BLaER1 treated with 17β-estradiol and CSF1 and Interleukin-3, amounts not matched to agents 10 nM and 100 nM (cell line): ENCODE measurements around the gene CHRD.
"Not testable (repeated sequence)": the region's sequence is repeated elsewhere in the genome, so short reads cannot be mapped to it uniquely, and the experiment has no call there.

Source experiments
- H3K27ac ChIP-seq, 11 experiments: shearing (Covaris generic); formaldehyde crosslinking; 2 replicates each; pipeline ENCODE4 v1.8.1; 2022
- H3K27me3 ChIP-seq, 11 experiments: shearing (Covaris generic); formaldehyde crosslinking; 2 replicates each; pipeline ENCODE4 v1.8.1; 2022
- H3K36me3 ChIP-seq, 11 experiments: shearing (Covaris generic); formaldehyde crosslinking; 2 replicates each; pipeline ENCODE4 v1.8.1; 2022
- H3K4me1 ChIP-seq, 10 experiments: shearing (Covaris generic); formaldehyde crosslinking; 2 replicates each; pipeline ENCODE4 v1.8.1; 2022
- H3K4me2 ChIP-seq, 11 experiments: shearing (Covaris generic); formaldehyde crosslinking; 2 replicates each; pipeline ENCODE4 v1.8.1; 2022
- H3K4me3 ChIP-seq, 10 experiments: shearing (Covaris generic); formaldehyde crosslinking; 2 replicates each; pipeline ENCODE4 v1.8.1; 2022
- H3K9ac ChIP-seq, 11 experiments: shearing (Covaris generic); formaldehyde crosslinking; 2 replicates each; pipeline ENCODE4 v1.8.1; 2022
- H3K9me3 ChIP-seq, 11 experiments: shearing (Covaris generic); formaldehyde crosslinking; replicated peaks in 1 of 11; 2 replicates each; pipeline ENCODE4 v1.8.1; 2022
- H4K20me1 ChIP-seq, 11 experiments: shearing (Covaris generic); formaldehyde crosslinking; 2 replicates each; pipeline ENCODE4 v1.8.1; 2022
- Cebpa-rat ChIP-seq, 11 experiments: shearing (Covaris generic); IDR thresholded peaks; 2 replicates each; pipeline ENCODE4 v1.8.1; 2022

CHRD gene

DNA sequence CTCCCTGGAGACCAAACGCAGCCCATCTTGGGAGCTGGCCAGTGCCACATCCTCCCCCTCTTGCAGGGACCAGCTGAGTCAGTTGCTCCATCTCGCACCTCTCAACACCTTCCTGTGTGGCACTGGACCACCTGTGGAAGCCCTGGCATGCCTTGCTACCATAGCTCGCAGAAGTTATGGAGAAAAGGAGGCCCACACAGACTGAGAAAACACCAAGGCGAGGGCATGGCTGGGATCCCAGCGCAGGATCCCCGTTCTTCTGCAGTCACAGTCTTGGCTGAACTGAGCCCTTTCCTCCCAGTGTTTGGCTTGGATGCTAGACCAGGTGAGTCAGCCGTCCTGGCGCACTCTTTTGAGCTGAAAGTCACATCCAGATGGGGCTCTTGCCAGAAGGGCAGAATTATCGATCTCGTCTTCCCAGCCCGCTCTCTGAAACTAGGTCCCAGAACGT, 46.9 kb downstream of the CHRD start:
- no peak overlapping the region for H3K4me2 ChIP-seq
- no peak overlapping the region for H3K9ac ChIP-seq
- no peaks in the 10 kb centered on the region for H3K27me3 ChIP-seq
- TF ChIP-seq Cebpa-rat (IDR thresholded peaks at IDR 0.05) = no peak
- no peak overlapping the region for H3K4me3 ChIP-seq
- H3K9me3 ChIP-seq = peaks cover 0 to 13% (median 7%) of the 10 kb centered on the region in 11 experiments; a peak in 10 of 22 replicates
- peaks cover 0 to 5% (median 0%) of the 10 kb centered on the region in 10 experiments; a peak in 1 of 20 replicates for H3K4me1 ChIP-seq
- no peaks in the 10 kb centered on the region; a peak in 1 of 22 replicates for H4K20me1 ChIP-seq
- no peaks in the 10 kb centered on the region for H3K36me3 ChIP-seq
- H3K27ac ChIP-seq = no peak overlapping the region

DNA sequence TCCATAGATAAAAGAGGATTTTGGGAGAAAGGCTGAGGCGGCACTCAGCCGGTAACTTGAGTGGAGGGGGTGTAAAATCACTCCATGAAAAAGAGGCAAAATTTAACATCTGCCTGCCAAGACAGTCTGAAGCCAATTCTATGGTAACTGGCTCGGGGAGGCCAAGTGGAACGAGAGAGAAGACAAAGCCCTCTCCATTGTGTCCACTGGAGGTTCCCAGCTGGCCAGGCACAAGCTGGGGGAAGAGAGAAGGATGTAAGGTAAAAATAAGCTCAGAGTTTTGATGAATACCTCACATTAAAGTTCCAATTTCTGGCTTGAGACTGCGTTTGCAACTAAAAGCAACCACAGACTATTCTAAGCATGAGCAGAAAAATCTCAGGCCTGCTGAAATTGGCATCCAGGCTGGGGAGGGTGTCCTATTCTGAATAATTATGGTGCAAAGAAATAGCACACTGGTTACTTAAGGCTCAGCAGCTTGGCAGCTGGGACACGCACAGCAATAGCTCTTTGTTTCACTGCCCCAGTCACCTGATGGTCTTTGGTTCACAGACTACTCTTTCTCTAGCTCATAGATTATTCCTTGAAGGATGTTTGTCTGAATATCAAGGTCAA, 48.8 kb downstream of the CHRD start:
- Histone ChIP-seq H4K20me1 (no peaks in the 10 kb centered on the region; a peak in 1 of 22 replicates), H3K27ac (no peak overlapping the region), H3K4me3 (no peak overlapping the region), H3K4me2 (no peak overlapping the region), H3K9ac (no peak overlapping the region), H3K4me1 (peaks cover 0 to 2% (median 0%) of the 10 kb centered on the region in 10 experiments; a peak in 1 of 20 replicates), H3K36me3 (no peaks in the 10 kb centered on the region), H3K27me3 (no peaks in the 10 kb centered on the region), H3K9me3 (peaks cover 0 to 4% (median 0%) of the 10 kb centered on the region in 11 experiments; a peak in 1 of 22 replicates)
- no peak for TF ChIP-seq Cebpa-rat (IDR thresholded peaks at IDR 0.05)

DNA sequence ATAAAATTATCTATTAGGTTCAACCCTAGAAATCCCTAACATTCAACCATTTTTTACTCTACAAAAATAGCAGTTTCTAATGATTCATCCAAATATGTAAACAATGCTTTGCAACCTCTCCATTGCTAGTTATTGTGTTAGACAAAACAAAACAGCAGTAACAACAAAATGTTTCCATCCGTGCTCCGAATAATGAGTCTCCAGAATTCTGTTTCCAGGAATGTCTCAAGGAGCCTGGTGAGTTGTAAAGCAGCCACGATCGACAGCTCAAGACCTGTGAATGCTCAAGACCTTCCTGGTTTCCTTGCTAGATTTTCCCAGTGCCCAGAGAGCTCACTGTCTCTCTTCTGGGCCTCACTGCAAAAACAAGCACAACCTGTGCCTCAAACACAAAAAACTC, 49.9 kb downstream of the CHRD start:
- Histone ChIP-seq H3K27me3 (no peaks in the 10 kb centered on the region), H3K36me3 (no peaks in the 10 kb centered on the region), H4K20me1 (no peaks in the 10 kb centered on the region; a peak in 1 of 22 replicates), H3K4me3 (no peak overlapping the region), H3K27ac (no peak overlapping the region), H3K4me1 (no peaks in the 10 kb centered on the region), H3K9ac (no peak overlapping the region), H3K4me2 (no peak overlapping the region), H3K9me3 (peaks cover 0 to 4% (median 0%) of the 10 kb centered on the region in 11 experiments; a peak in 1 of 22 replicates)
- no peak for TF ChIP-seq Cebpa-rat (IDR thresholded peaks at IDR 0.05)

DNA sequence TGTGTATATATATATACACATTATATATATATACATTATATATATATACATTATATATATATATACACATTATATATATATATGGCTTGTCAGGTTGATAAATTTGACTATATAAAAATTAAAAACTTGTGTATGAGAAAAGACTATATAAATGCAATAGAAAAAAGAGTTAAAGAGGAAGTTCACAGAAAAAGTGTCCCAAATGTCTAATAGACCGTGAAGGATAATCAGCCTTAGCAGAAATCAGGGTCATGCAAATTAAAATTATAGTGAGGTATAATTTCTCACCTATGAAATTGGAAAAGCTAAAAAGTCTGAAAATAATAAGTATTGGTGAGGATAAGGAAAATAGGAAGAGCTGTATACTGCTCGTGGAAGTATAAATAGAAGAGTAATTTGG, 51.1 kb downstream of the CHRD start:
- Histone ChIP-seq H3K36me3 (no peaks in the 10 kb centered on the region), H3K4me3 (no peak overlapping the region), H3K4me2 (no peak overlapping the region), H3K4me1 (no peaks in the 10 kb centered on the region), H3K9me3 (peaks cover 0 to 4% (median 0%) of the 10 kb centered on the region in 11 experiments; a peak in 1 of 22 replicates), H4K20me1 (no peaks in the 10 kb centered on the region; a peak in 1 of 22 replicates), H3K9ac (no peak overlapping the region), H3K27ac (no peak overlapping the region), H3K27me3 (no peaks in the 10 kb centered on the region)
- no peak for TF ChIP-seq Cebpa-rat (IDR thresholded peaks at IDR 0.05)

DNA sequence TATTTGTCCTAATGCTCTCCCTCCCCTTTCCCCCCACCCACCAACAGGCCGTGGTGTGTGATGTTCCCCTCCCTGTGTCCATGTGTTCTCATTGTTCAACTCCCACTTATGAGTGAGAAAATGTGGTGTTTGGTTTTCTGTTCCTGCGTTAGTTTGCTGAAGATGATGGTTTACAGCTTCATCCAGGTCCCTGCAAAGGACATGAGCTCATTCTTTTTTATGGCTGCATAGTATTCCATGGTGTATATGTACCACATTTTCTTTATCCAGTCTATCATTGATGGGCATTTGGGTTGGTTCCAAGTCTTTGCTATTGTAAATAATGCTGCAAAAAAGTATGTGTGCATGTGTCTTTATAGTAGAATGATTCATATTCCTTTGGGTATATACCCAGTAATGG, 53.3 kb downstream of the CHRD start:
- H3K36me3 ChIP-seq, H4K20me1 ChIP-seq, H3K4me1 ChIP-seq, H3K27me3 ChIP-seq, H3K9me3 ChIP-seq, H3K9ac ChIP-seq, H3K4me2 ChIP-seq, H3K27ac ChIP-seq, H3K4me3 ChIP-seq: not testable (repeated sequence)

DNA sequence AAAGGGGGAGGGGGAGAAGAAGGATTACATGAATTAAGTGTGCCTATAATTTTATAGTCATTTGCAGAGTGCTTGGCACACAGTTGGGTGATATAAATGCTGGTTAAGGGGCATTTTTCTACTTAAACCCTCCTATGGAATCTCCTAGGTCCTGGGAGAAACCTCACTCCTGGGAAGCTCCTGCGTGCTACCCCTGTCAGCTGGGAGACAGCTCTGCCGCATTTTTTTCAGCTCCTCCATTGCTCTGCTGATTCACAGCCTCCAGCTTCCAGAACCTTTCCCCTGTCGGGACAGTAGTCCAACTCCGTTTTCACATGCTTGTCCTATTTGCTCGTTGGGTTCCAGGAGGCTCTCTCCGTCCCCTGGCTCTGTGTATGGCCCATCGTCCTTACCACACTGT, 59.2 kb downstream of the CHRD start:
- Histone ChIP-seq H3K4me1 (peaks cover 0 to 9% (median 7%) of the 10 kb centered on the region in 10 experiments; a peak in 10 of 20 replicates), H3K36me3 (no peaks in the 10 kb centered on the region), H3K27ac (no peak overlapping the region), H3K4me3 (no peak overlapping the region), H3K4me2 (no peak overlapping the region), H3K9ac (no peak overlapping the region), H3K27me3 (no peaks in the 10 kb centered on the region), H3K9me3 (peaks cover 0 to 11% (median 8%) of the 10 kb centered on the region in 11 experiments; a peak in 14 of 22 replicates), H4K20me1 (no peaks in the 10 kb centered on the region)
- no peak for TF ChIP-seq Cebpa-rat (IDR thresholded peaks at IDR 0.05)
